ENCODE results near the gene KXD1. TPM values are rescaled to one million over a fixed set of nuclear protein-coding genes. Genes with fewer than 3 reads are reported as not detected.

Gene KXD1
- total RNA-seq, 1 experiment from 2014 or later, result 138 TPM

GRCh38 chr19:18541992-18542940, 15.4 kb upstream of the KXD1 start:
- H3K4me1 Mint-ChIP-seq, result peaks cover 12% of the 10 kb centered on the region in 2 experiments
- Histone ChIP-seq H3K23ac (ENCODE audit: insufficient read length, low read depth, low read length) (no peak overlapping the region), H3K23me2 (ENCODE audit: insufficient read length, low read depth, low read length, poor library complexity, severe bottlenecking) (peaks cover 8% of the 10 kb centered on the region), H2BK20ac (ENCODE audit: low read depth, low read length, poor library complexity, severe bottlenecking) (no peak overlapping the region), H3K27ac (ENCODE audit: insufficient read length, low read depth, low read length) (no peak overlapping the region), H2AFZ (ENCODE audit: low read length) (no peak overlapping the region), H2AK5ac (ENCODE audit: insufficient read length, low read length) (no peak overlapping the region), H4K8ac (replicated peaks; ENCODE audit: insufficient read length, low read depth, low read length) (no peak overlapping the region), H4K20me1 (ENCODE audit: control insufficient read depth, insufficient read depth, insufficient read length) (no peaks in the 10 kb centered on the region), H3T11ph (ENCODE audit: low read length) (no peak overlapping the region), H3K79me1 (ENCODE audit: insufficient read depth, low read depth, low read length, poor library complexity, severe bottlenecking) (peaks cover 3% of the 10 kb centered on the region), H3K14ac (ENCODE audit: insufficient read depth, low read length) (no peak overlapping the region; the same call in 1 of the 2 replicates), H3K18ac (ENCODE audit: insufficient read length, low read depth, low read length) (peak overlapping the region; percentile 29), H3K9me3 (ENCODE audit: control insufficient read depth, low read depth, low read length) (no peaks in the 10 kb centered on the region), H3K56ac (ENCODE audit: insufficient read length, low read depth, low read length) (no peak overlapping the region), H4K91ac (ENCODE audit: insufficient read length, low read depth, low read length) (no peak overlapping the region), H3K4ac (ENCODE audit: low read depth, low read length) (no peak overlapping the region), H3K79me2 (ENCODE audit: insufficient read depth, low read length) (no peaks in the 10 kb centered on the region), H3K4me2 (ENCODE audit: insufficient read depth, insufficient read length, low read length) (peak overlapping the region; percentile 81), H3K9ac (ENCODE audit: extremely low read depth, insufficient read length, low read length) (peak overlapping the region; percentile 78), H3K4me1 (ENCODE audit: insufficient read depth, low read length) (0 out of 2 replicates have a peak, but pooled peaks cover 2% of the 10 kb centered on the region), H2BK120ac (ENCODE audit: low read depth, low read length, poor library complexity, severe bottlenecking) (no peak overlapping the region), H3K27me3 (ENCODE audit: insufficient read depth, low read length) (no peaks in the 10 kb centered on the region), H4K5ac (ENCODE audit: insufficient read length, low read depth, low read length) (no peak overlapping the region), H2BK5ac (ENCODE audit: insufficient read length, low read length) (no peak overlapping the region), H2BK12ac (ENCODE audit: insufficient read length, low read depth, low read length) (no peak overlapping the region), H2BK15ac (ENCODE audit: low read depth, low read length) (no peak overlapping the region)
- no CpG with 5 or more reads among the region's 11 CpGs for WGBS (ENCODE audit: extremely low coverage, insufficient read length, low lambda C conversion rate)
- peaks cover 13 to 42% (median 42%) of the 10 kb centered on the region in 3 experiments; a peak in 6 of 7 replicates for H3K36me3 Mint-ChIP-seq (ENCODE audit: insufficient read depth in 1 of 3, low read depth in 3 of 3)
- DNase-seq, result peak; percentile 40
- H3K27ac Mint-ChIP-seq, result peak overlapping the region; percentile 92 to 96 (median 93); a peak in 6 of 7 replicates
- TF ChIP-seq CTCF (conservative IDR thresholded peaks at IDR 0.05), result no peak
- H3K9me3 Mint-ChIP-seq, result no peaks in the 10 kb centered on the region
- H3K4me3 Mint-ChIP-seq, result peak overlapping the region; percentile 80 to 88
- no peaks in the 10 kb centered on the region for H3K27me3 Mint-ChIP-seq (ENCODE audit: low read depth)
